Measurements from ENCODE around the gene MLLT6.

- no peak for TF ChIP-seq CTCF (conservative IDR thresholded peaks at IDR 0.05; ENCODE audit: low read length)
- TF ChIP-seq EZH2phosphoT487 (IDR thresholded peaks at IDR 0.05; ENCODE audit: borderline replicate concordance, low read depth, low read length), result no peak
These were observed 44.7 kb upstream of the MLLT6 start for GRCh38 chr17:38660097-38661025.

Data from OCI-LY7 (cell line).